B cell (primary cell): ENCODE data around the gene HS3ST6. TPM values are rescaled to one million over a fixed set of nuclear protein-coding genes. Genes with fewer than 3 reads are reported as not detected.
A peak's percentile ranks its signal among the peaks of the same experiment; 100 is the strongest.

Source experiments
- ATAC-seq: fragments of 200-7000 bp; cut with Tn5 transposase; one replicate; pipeline ENCODE4 v1.10.0; 2021; ENCODE audit warnings: low read depth, mild to moderate bottlenecking, moderate number of reproducible peaks, moderate library complexity
- CTCF ChIA-PET: fragments of 350-600 bp; sonication (Branson Sonifier 250); formaldehyde crosslinking; loops from one replicate; lab custom pipeline; 2021; ENCODE audit warnings: antibody characterized with exemption, inconsistent platforms; lab: Charles Lee
- POLR2A ChIA-PET: fragments of 350-600 bp; sonication (Branson Sonifier 250); formaldehyde crosslinking; loops from one replicate; lab custom pipeline; 2021; ENCODE audit warnings: antibody characterized with exemption; lab: Charles Lee
- DNase-seq: peaks from one replicate; pipeline ENCODE4 v3.0.0; 2013
- H2AFZ ChIP-seq: 2 replicates; pipeline ENCODE4 v1.6.1; 2012; ENCODE audit warnings: mild to moderate bottlenecking, low read depth, low read length; ENCODE audit not compliant: insufficient read depth, poor library complexity, severe bottlenecking
- H3K27ac ChIP-seq, 2 donors: 1 replicate in 1 of 2; 2 replicates in 1 of 2; pipeline ENCODE4 v1.5.1; 2012 to 2013; ENCODE audit warnings: low read length in 2 of 2, mild to moderate bottlenecking in 2 of 2, moderate library complexity in 1 of 2
- H3K27me3 ChIP-seq, 4 experiments: fragments of 200-600 bp in 1 of 4; sonication (generic) in 1 of 4; replicated peaks in 1 of 4; 1 replicate in 2 of 4; 2 replicates in 2 of 4; pipeline versions ENCODE4 v1.6.1 to v1.7.0; 2013 to 2016; ENCODE audit warnings: low read length in 3 of 4, mild to moderate bottlenecking in 2 of 4, mixed read lengths in 1 of 4, moderate library complexity in 1 of 4; ENCODE audit not compliant: insufficient read depth in 4 of 4, control insufficient read depth in 3 of 4; ENCODE audit errors: control extremely low read depth in 1 of 4
- H3K36me3 ChIP-seq, 2 experiments: replicated peaks in 1 of 2; 1 replicate in 1 of 2; 2 replicates in 1 of 2; pipeline versions ENCODE4 v1.6.1 to v1.7.1; 2013; ENCODE audit warnings: low read length in 1 of 2; ENCODE audit not compliant: insufficient read depth in 2 of 2, control insufficient read depth in 1 of 2; ENCODE audit errors: control extremely low read depth in 1 of 2, extremely low read depth in 1 of 2
- H3K4me1 ChIP-seq, 2 donors: fragments of 200-600 bp in 1 of 2; sonication (generic) in 1 of 2; 1 replicate in 1 of 2; 2 replicates in 1 of 2; pipeline versions ENCODE4 v1.5.1 to v1.6.1; 2013 to 2017; ENCODE audit warnings: low read length in 2 of 2; ENCODE audit not compliant: control insufficient read depth in 2 of 2, insufficient read depth in 2 of 2
- H3K4me2 ChIP-seq: replicated peaks from 2 replicates; pipeline ENCODE3; 2012; ENCODE audit warnings: mild to moderate bottlenecking, low read depth, low read length; ENCODE audit not compliant: poor library complexity, severe bottlenecking
- H3K4me3 ChIP-seq, 5 experiments: fragments of 200-600 bp in 1 of 5; sonication (generic) in 1 of 5; 1 replicate in 3 of 5; 2 replicates in 2 of 5; pipeline versions ENCODE4 v1.5.1 to v1.7.0; 2011 to 2016; ENCODE audit warnings: low read length in 4 of 5, mild to moderate bottlenecking in 4 of 5, low read depth in 2 of 5, control low read depth in 1 of 5, moderate library complexity in 1 of 5; ENCODE audit not compliant: insufficient read depth in 1 of 5; ENCODE audit errors: control extremely low read depth in 1 of 5, extremely low read depth in 1 of 5
- H3K79me2 ChIP-seq: fragments of 200-600 bp; sonication (generic); one replicate; pipeline ENCODE4 v1.6.0; 2016; ENCODE audit warnings: low read length; ENCODE audit not compliant: control insufficient read depth, insufficient read depth
- H3K9ac ChIP-seq: fragments of 200-600 bp; sonication (generic); 2 replicates; pipeline ENCODE4 v1.6.1; 2017; ENCODE audit warnings: mild to moderate bottlenecking, low read length, moderate library complexity
- H3K9me3 ChIP-seq, 3 donors: one replicate each; pipeline versions ENCODE4 v1.6.1 to v1.7.1; 2013; ENCODE audit warnings: low read length in 2 of 3; ENCODE audit not compliant: control insufficient read depth in 2 of 3, insufficient read depth in 1 of 3; ENCODE audit errors: control extremely low read depth in 1 of 3
- H4K20me1 ChIP-seq: 2 replicates; pipeline ENCODE4 v1.6.0; 2012; ENCODE audit warnings: mild to moderate bottlenecking, low read length; ENCODE audit not compliant: insufficient read depth, control insufficient read depth, poor library complexity, severe bottlenecking
- H3K27ac Mint-ChIP-seq: one replicate; pipeline ENCODE4 v1.8.0; 2021; ENCODE audit warnings: mixed read lengths
- H3K27me3 Mint-ChIP-seq: one replicate; pipeline ENCODE4 v1.8.0; 2021; ENCODE audit warnings: mixed read lengths
- H3K4me1 Mint-ChIP-seq: one replicate; pipeline ENCODE4 v1.8.0; 2021; ENCODE audit warnings: mixed read lengths
- H3K4me3 Mint-ChIP-seq: one replicate; pipeline ENCODE4 v1.8.0; 2021; ENCODE audit warnings: mixed read lengths
- H3K9me3 Mint-ChIP-seq: one replicate; pipeline ENCODE4 v1.8.0; 2022; ENCODE audit warnings: mixed read lengths; ENCODE audit not compliant: insufficient read depth
- CTCF ChIP-seq: fragments of 200-600 bp; IDR thresholded peaks from one replicate; pipeline ENCODE4 v1.8.0; 2022; ENCODE audit warnings: antibody characterized with exemption, mild to moderate bottlenecking
- EZH2 ChIP-seq: IDR thresholded peaks from 2 replicates; pipeline ENCODE4 v1.6.1; 2012; ENCODE audit warnings: borderline replicate concordance, low read depth, mild to moderate bottlenecking, moderate library complexity, low read length; ENCODE audit not compliant: insufficient read depth, poor library complexity, severe bottlenecking
- WGBS: methylation state at CpG from one replicate; pipeline ENCODE4 v1.1.5; 2013; ENCODE audit warnings: missing lambda C conversion rate; ENCODE audit not compliant: insufficient coverage; 5-methylcytosine and 5-hydroxymethylcytosine counted together
- intact Hi-C: fragments of 100-400 bp; cut with micrococcal nuclease; formaldehyde crosslinking; loops from one replicate; pipeline ENCODE4 v1.10.0; 2022
- polyA plus RNA-seq: library from polyadenylated mRNA; depleted of rRNA; stranded (reverse); fragments of >200 nt; gene quantifications from 2 replicates; pipeline ENCODE4 v1.2.3, GENCODE V29; 2012
- total RNA-seq, 2 donors: library from RNA; stranded (reverse); fragments of 120-200 nt in 1 of 2; gene quantifications; 1 replicate in 1 of 2; 2 replicates in 1 of 2; pipeline versions ENCODE4 v1.2.3 to v1.2.4, GENCODE V29; 2013 to 2022

Gene HS3ST6
- total and polyA plus RNA-seq, 2 donors (not counting 1 experiment from before 2014, with no cell fraction given), result not detected

GRCh38 chr16:1961651-1962067 is 43.4 kb upstream of the HS3ST6 start:
- peaks cover 0 to 29% of the 10 kb centered on the region in 2 experiments for H3K36me3 ChIP-seq
- no peaks in the 10 kb centered on the region for H3K9me3 ChIP-seq
- H3K4me2 ChIP-seq, result no peak overlapping the region
- H4K20me1 ChIP-seq, result peaks cover 23% of the 10 kb centered on the region
- Mint-ChIP-seq H3K9me3 (no peaks in the 10 kb centered on the region), H3K4me3 (peak overlapping the region; percentile 19), H3K27me3 (peaks cover 3% of the 10 kb centered on the region), H3K27ac (peak overlapping the region; percentile 76), H3K4me1 (peaks cover 46% of the 10 kb centered on the region)
- CTCF ChIA-PET, result no interaction called here
- no peak for DNase-seq
- H3K9ac ChIP-seq, result no peak overlapping the region
- TF ChIP-seq CTCF (no peak), EZH2 (no peak)
- 61% methylated on average over 3 of the region's 6 CpGs for WGBS
- H3K4me1 ChIP-seq, result peaks cover 31 to 58% of the 10 kb centered on the region in 2 donors
- no peak overlapping the region for H3K4me3 ChIP-seq
- H3K27me3 ChIP-seq, result no peaks in the 10 kb centered on the region
- ATAC-seq, result no peak
- peaks cover 36% of the 10 kb centered on the region for H3K79me2 ChIP-seq
- no peak overlapping the region for H2AFZ ChIP-seq
- no peak overlapping the region for H3K27ac ChIP-seq
- intact Hi-C loops, result no loop called here
- POLR2A ChIA-PET, result no interaction called here
